ENCODE data around the gene ZNF778.
"Not testable (repeated sequence)": the region's sequence is repeated elsewhere in the genome, so short reads cannot be mapped to it uniquely, and the experiment has no call there.

Gene ZNF778

GRCh38 chr16:89176147-89176690, 41.3 kb upstream of the ZNF778 start:
- Mint-ChIP-seq H3K4me3 (no peak overlapping the region), H3K36me3 (ENCODE audit: low read depth) (no peaks in the 10 kb centered on the region), H3K27ac (no peak overlapping the region), H3K9me3 (no peaks in the 10 kb centered on the region), H3K4me1 (ENCODE audit: low read depth) (no peaks in the 10 kb centered on the region), H3K27me3 (no peaks in the 10 kb centered on the region)

- no peaks in the 10 kb centered on the region for H3K36me3 Mint-ChIP-seq (ENCODE audit: low read depth)
- H3K4me3 Mint-ChIP-seq, result no peak overlapping the region
- H3K27ac Mint-ChIP-seq, result no peak overlapping the region
- no peaks in the 10 kb centered on the region for H3K9me3 Mint-ChIP-seq
- no peaks in the 10 kb centered on the region for H3K27me3 Mint-ChIP-seq
- H3K4me1 Mint-ChIP-seq (ENCODE audit: low read depth), result no peaks in the 10 kb centered on the region
Observed at GRCh38 chr16:89176717-89177116, 40.8 kb upstream of the ZNF778 start.

DNA sequence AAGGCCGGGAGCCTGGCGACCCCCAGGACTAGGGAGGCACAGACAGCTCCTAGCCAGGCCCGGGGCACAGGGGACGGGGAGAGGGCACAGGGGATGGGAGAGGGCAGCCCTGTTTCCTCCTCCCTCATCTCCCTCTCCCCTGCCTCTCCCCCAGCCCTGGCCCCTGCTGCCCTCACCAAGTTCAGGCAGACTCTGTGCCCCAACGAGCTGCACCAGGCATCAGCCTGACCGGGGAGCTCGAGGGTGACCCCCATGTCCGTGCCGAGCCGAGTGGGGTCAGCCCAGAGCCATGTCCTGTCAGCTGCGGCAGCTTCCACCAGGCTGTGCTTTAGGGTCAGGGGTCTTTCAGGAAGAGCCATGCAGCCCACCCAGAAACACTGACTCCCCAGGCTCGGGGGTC, 40.0 kb upstream of the ZNF778 start:
- Mint-ChIP-seq H3K36me3 (ENCODE audit: low read depth) (no peaks in the 10 kb centered on the region), H3K4me1 (ENCODE audit: low read depth) (no peaks in the 10 kb centered on the region), H3K27me3 (no peaks in the 10 kb centered on the region), H3K4me3 (no peak overlapping the region), H3K27ac (no peak overlapping the region), H3K9me3 (no peaks in the 10 kb centered on the region)

GRCh38 chr16:89178453-89179147, 38.9 kb upstream of the ZNF778 start:
- Mint-ChIP-seq H3K27ac (no peak overlapping the region), H3K36me3 (ENCODE audit: low read depth) (no peaks in the 10 kb centered on the region), H3K4me1 (ENCODE audit: low read depth) (no peaks in the 10 kb centered on the region), H3K4me3 (no peak overlapping the region), H3K27me3 (no peaks in the 10 kb centered on the region), H3K9me3 (no peaks in the 10 kb centered on the region)

DNA sequence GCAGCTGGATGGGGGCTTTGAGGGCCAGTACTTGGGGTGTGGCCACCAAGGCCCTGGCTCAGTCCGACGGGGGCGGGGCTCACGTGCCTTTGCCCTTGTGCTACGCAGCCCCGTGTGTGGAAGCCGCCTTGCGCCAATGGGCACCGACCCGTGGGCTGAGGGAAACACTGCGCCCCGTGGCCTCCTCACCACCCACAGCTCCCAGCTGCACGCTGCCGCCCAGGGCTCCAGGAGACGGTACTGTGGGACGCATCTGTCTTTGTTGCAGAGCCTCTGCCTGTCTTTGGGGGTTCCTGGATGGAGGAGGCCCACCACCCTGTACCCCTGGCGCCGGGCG, 38.4 kb upstream of the ZNF778 start:
- Mint-ChIP-seq H3K9me3 (no peaks in the 10 kb centered on the region), H3K27me3 (no peaks in the 10 kb centered on the region), H3K36me3 (ENCODE audit: low read depth) (no peaks in the 10 kb centered on the region), H3K27ac (no peak overlapping the region), H3K4me3 (no peak overlapping the region), H3K4me1 (ENCODE audit: low read depth) (no peaks in the 10 kb centered on the region)

DNA sequence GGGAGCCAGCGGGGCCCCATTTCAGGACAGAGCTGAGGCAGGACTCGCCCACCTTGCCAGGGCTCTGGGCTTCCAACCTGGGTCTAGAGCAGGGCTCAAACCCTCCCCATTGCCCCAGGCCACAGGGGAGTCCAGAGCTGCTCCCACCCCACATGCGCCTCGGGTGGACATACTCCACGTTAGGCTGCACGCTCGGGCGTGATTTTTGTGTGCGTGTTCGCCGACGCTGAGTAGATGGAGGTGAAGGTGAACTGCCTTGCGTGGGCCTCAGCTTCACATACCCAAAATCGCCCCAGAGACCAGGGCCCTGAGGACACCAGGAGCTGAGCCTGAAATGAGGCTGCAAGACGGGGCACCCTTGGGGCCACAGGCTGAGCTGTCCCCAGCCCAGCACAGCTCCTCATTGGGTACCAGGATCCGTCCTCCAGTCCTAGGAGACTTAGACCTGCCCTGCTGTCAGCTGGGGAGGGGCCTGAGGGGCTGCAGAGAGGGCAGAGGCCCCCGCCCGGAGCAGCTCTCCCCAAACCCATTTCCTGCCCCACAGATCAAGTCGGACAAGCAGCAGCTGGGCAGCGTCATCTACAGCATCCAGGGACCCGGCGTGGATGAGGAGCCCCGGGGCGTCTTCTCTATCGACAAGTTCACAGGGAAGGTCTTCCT, 37.7 kb upstream of the ZNF778 start:
- Mint-ChIP-seq H3K9me3 (no peaks in the 10 kb centered on the region), H3K36me3 (ENCODE audit: low read depth) (no peaks in the 10 kb centered on the region), H3K27ac (no peak overlapping the region), H3K4me3 (no peak overlapping the region), H3K4me1 (ENCODE audit: low read depth) (no peaks in the 10 kb centered on the region), H3K27me3 (no peaks in the 10 kb centered on the region)

GRCh38 chr16:89183463-89183862, 34.0 kb upstream of the ZNF778 start:
- H3K36me3 Mint-ChIP-seq (ENCODE audit: low read depth), result no peaks in the 10 kb centered on the region
- H3K27ac Mint-ChIP-seq, result no peak overlapping the region
- no peaks in the 10 kb centered on the region for H3K27me3 Mint-ChIP-seq
- no peak overlapping the region for H3K4me3 Mint-ChIP-seq
- no peaks in the 10 kb centered on the region for H3K4me1 Mint-ChIP-seq (ENCODE audit: low read depth)
- no peaks in the 10 kb centered on the region for H3K9me3 Mint-ChIP-seq

- Mint-ChIP-seq H3K4me3 (no peak overlapping the region), H3K4me1 (ENCODE audit: low read depth) (no peaks in the 10 kb centered on the region), H3K9me3 (no peaks in the 10 kb centered on the region), H3K27ac (no peak overlapping the region), H3K36me3 (ENCODE audit: low read depth) (no peaks in the 10 kb centered on the region), H3K27me3 (no peaks in the 10 kb centered on the region)
Observed at GRCh38 chr16:89183975-89184676, 33.4 kb upstream of the ZNF778 start.

GRCh38 chr16:89184677-89184932, 32.9 kb upstream of the ZNF778 start:
- Mint-ChIP-seq H3K27ac (no peak overlapping the region), H3K4me3 (no peak overlapping the region)

GRCh38 chr16:89184933-89185794, 32.3 kb upstream of the ZNF778 start:
- no peaks in the 10 kb centered on the region for H3K9me3 Mint-ChIP-seq
- no peaks in the 10 kb centered on the region for H3K4me1 Mint-ChIP-seq (ENCODE audit: low read depth)
- no peaks in the 10 kb centered on the region for H3K36me3 Mint-ChIP-seq (ENCODE audit: low read depth)
- H3K4me3 Mint-ChIP-seq, result no peak overlapping the region
- H3K27me3 Mint-ChIP-seq, result no peaks in the 10 kb centered on the region
- H3K27ac Mint-ChIP-seq, result no peak overlapping the region

More at GRCh38 chr16:89184677-89184932, 32.9 kb upstream of the ZNF778 start:
- Mint-ChIP-seq H3K36me3 (ENCODE audit: low read depth) (no peaks in the 10 kb centered on the region), H3K27me3 (no peaks in the 10 kb centered on the region), H3K4me1 (ENCODE audit: low read depth) (no peaks in the 10 kb centered on the region), H3K9me3 (no peaks in the 10 kb centered on the region)

- H3K27ac Mint-ChIP-seq; H3K36me3 Mint-ChIP-seq (ENCODE audit: low read depth); H3K9me3 Mint-ChIP-seq; H3K27me3 Mint-ChIP-seq; H3K4me1 Mint-ChIP-seq (ENCODE audit: low read depth); H3K4me3 Mint-ChIP-seq: not testable (repeated sequence)
Observed at GRCh38 chr16:89185887-89186592, 31.5 kb upstream of the ZNF778 start.

DNA sequence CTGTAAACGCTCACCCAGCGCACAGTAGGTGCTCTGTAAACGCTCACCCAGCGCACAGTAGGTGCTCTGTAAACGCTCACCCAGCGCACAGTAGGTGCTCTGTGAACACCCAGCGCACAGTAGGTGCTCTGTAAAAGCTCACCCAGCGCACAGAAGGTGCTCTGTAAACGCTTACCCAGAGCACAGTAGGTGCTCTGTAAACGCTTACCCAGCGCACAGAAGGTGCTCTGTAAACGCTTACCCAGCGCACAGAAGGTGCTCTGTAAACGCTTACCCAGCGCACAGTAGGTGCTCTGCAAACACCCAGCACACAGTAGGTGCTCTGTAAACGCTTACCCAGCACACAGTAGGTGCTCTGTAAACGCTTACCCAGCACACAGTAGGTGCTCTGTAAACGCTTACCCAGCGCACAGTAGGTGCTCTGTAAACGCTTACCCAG, 30.9 kb upstream of the ZNF778 start:
- H3K36me3 Mint-ChIP-seq (ENCODE audit: low read depth); H3K4me3 Mint-ChIP-seq; H3K27me3 Mint-ChIP-seq; H3K4me1 Mint-ChIP-seq (ENCODE audit: low read depth); H3K27ac Mint-ChIP-seq; H3K9me3 Mint-ChIP-seq: not testable (repeated sequence)

DNA sequence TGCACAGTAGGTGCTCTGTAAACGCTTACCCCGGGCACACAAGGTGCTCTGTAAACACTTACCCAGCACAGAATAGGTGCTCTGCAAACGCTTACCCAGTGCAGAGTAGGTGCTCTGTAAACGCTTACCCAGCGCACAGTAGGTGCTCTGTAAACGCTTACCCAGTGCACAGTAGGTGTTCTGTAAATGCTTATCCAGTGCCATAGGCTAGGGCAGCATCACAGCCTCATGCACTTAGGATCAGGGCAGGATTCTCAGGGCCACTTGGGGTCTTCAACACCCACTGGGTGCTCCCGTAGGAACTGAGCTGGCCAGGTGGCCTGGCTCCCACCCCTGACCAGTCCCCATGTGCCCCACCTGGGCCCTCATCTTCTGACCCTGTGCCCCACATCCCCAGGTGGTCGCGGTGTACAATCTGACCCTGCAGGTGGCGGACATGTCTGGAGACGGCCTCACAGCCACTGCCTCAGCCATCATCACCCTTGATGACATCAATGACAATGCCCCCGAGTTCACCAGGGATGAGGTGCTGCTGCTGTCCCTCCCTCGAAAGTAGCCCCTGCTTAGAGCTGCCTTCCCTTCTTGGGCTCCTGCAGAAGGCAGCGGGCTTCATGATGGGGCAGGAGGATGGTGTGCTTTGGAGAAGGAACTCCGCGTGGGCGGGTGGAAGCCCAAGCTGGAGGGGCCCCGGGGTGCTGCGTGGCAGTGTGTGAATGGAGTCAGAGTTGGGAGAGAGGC, 30.3 kb upstream of the ZNF778 start:
- no peaks in the 10 kb centered on the region for H3K4me1 Mint-ChIP-seq (ENCODE audit: low read depth)
- no peaks in the 10 kb centered on the region for H3K36me3 Mint-ChIP-seq (ENCODE audit: low read depth)
- H3K27ac Mint-ChIP-seq, result no peak overlapping the region
- no peaks in the 10 kb centered on the region for H3K9me3 Mint-ChIP-seq
- no peak overlapping the region for H3K4me3 Mint-ChIP-seq
- H3K27me3 Mint-ChIP-seq, result no peaks in the 10 kb centered on the region

Data from stimulated activated naive CD8-positive, alpha-beta T cell treated with anti-CD3 and anti-CD28 coated beads, Interleukin-15, Interleukin-2, amounts not matched to agents 100 ng/mL and 50 ng/mL, for 24 hours (primary cell).